Epithelial cell of esophagus (primary cell): ENCODE measurements around the gene RBMS3.
A peak's percentile ranks its signal among the peaks of the same experiment; 100 is the strongest.
"Not testable (repeated sequence)": the region's sequence is repeated elsewhere in the genome, so short reads cannot be mapped to it uniquely, and the experiment has no call there.

Experiments
- DNase-seq: peaks from one replicate; pipeline ENCODE4 v3.0.0; 2010; ENCODE audit warnings: low read depth
- H3K4me3 ChIP-seq: 2 replicates; pipeline ENCODE4 v1.5.1; 2011; ENCODE audit warnings: mild to moderate bottlenecking, low read length, control low read depth
- CTCF ChIP-seq: IDR thresholded peaks from 2 replicates; pipeline ENCODE4 v1.5.1; 2011; ENCODE audit warnings: low read depth, mild to moderate bottlenecking, low read length, control low read depth, inconsistent platforms; ENCODE audit not compliant: insufficient read depth; ENCODE audit errors: missing control alignments

Gene RBMS3

GRCh38 chr3:29649815-29650547 lies 369.1 kb downstream of the RBMS3 start:
- no peak for TF ChIP-seq CTCF
- no peak overlapping the region for H3K4me3 ChIP-seq
- DNase-seq = peak; percentile 15

- no peak overlapping the region for H3K4me3 ChIP-seq
- TF ChIP-seq CTCF = no peak
- DNase-seq = no peak
Measured at GRCh38 chr3:29653680-29654079, 372.8 kb downstream of the RBMS3 start.

GRCh38 chr3:29655015-29655747 lies 374.3 kb downstream of the RBMS3 start:
- TF ChIP-seq CTCF = no peak
- no peak for DNase-seq
- H3K4me3 ChIP-seq = no peak overlapping the region

DNA sequence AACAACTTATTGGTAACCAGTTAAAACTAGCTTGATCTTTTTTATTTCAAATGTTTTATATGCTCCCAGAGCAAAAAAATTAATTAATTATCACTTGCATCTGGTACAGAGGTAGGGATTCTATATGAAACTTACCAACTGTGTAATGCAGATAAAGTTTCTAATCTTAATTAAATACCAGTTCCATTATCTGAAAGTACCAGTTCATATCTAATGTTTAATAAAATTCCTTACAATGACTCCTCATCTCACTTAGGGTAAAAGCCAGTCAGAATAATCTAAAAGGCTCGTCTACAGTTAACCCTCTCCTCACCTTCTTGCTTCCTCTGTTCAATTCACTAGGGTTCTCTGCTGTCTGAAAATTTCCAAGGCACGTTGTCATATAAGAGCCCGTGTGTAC lies 384.8 kb downstream of the RBMS3 start:
- DNase-seq = no peak
- TF ChIP-seq CTCF = no peak
- no peak overlapping the region for H3K4me3 ChIP-seq

- H3K4me3 ChIP-seq = no peak overlapping the region
- no peak for TF ChIP-seq CTCF
- DNase-seq = peak; percentile 61
Measured at GRCh38 chr3:29668233-29668632, 387.4 kb downstream of the RBMS3 start.

- TF ChIP-seq CTCF = no peak
- DNase-seq = no peak
- no peak overlapping the region for H3K4me3 ChIP-seq
Measured at GRCh38 chr3:29668728-29669127, 387.9 kb downstream of the RBMS3 start.

DNA sequence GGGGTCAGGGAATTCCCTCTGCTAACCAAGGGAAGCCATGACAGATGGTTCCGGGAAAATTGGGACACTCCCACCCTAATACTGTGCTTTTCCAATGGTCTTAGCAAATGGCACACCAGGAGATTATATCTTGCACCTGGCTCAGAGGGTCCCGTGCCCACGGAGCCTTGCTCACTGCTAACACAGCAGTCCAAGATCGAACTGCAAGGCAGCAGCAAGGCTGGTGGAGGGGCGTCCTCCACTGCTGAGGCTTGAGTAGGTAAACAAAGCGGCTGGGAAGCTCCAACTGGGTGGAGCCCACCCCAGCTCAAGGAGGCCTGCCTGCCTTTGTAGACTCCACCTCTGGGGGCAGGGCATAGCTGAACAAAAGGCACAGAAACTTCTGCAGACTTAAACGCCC lies 389.6 kb downstream of the RBMS3 start:
- DNase-seq, H3K4me3 ChIP-seq: not testable (repeated sequence)
